ENCODE results near the gene NDUFC2. TPM values are rescaled to one million over a fixed set of nuclear protein-coding genes. Genes with fewer than 3 reads are reported as not detected.
"Not testable (repeated sequence)": the region's sequence is repeated elsewhere in the genome, so short reads cannot be mapped to it uniquely, and the experiment has no call there.

Gene NDUFC2
- total and polyA plus RNA-seq, 2 donors (not counting 1 experiment from before 2014, with no cell fraction given) = 49.0 to 65.0 TPM

GRCh38 chr11:78061088-78061920, 18.4 kb downstream of the NDUFC2 start:
- H4K20me1 ChIP-seq (ENCODE audit: control insufficient read depth, insufficient read depth, low read length, poor library complexity, severe bottlenecking) = no peaks in the 10 kb centered on the region
- H3K9me3 ChIP-seq (ENCODE audit: control extremely low read depth in 1 of 3, control insufficient read depth in 2 of 3, insufficient read depth in 1 of 3, low read length in 2 of 3) = no peaks in the 10 kb centered on the region
- DNase-seq (no peak), ATAC-seq (ENCODE audit: low read depth) (no peak)
- no peaks in the 10 kb centered on the region for H3K79me2 ChIP-seq (ENCODE audit: control insufficient read depth, insufficient read depth, low read length)
- H3K4me3 Mint-ChIP-seq = no peak overlapping the region
- no peaks in the 10 kb centered on the region for H3K9me3 Mint-ChIP-seq (ENCODE audit: insufficient read depth)
- no peaks in the 10 kb centered on the region for H3K4me1 ChIP-seq (ENCODE audit: control insufficient read depth in 2 of 2, insufficient read depth in 2 of 2, low read length in 2 of 2)
- H2AFZ ChIP-seq (ENCODE audit: insufficient read depth, low read depth, low read length, poor library complexity, severe bottlenecking) = no peak overlapping the region
- intact Hi-C loops (cut with micrococcal nuclease) = no loop called here
- H3K27me3 ChIP-seq (replicated peaks in 1 of 4; ENCODE audit: control extremely low read depth in 1 of 4, control insufficient read depth in 3 of 4, insufficient read depth in 4 of 4, low read length in 3 of 4) = no peaks in the 10 kb centered on the region
- H3K4me1 Mint-ChIP-seq = no peaks in the 10 kb centered on the region
- 100% methylated on average over 1 of the region's 4 CpGs for WGBS (ENCODE audit: insufficient coverage)
- POLR2A ChIA-PET = no interaction called here
- no peak overlapping the region for H3K27ac Mint-ChIP-seq
- H3K36me3 ChIP-seq (replicated peaks in 1 of 2; ENCODE audit: control extremely low read depth in 1 of 2, control insufficient read depth in 1 of 2, extremely low read depth in 1 of 2, insufficient read depth in 2 of 2, low read length in 1 of 2) = no peaks in the 10 kb centered on the region
- no peak overlapping the region for H3K4me3 ChIP-seq (ENCODE audit: control extremely low read depth in 1 of 5, extremely low read depth in 1 of 5, insufficient read depth in 1 of 5, low read depth in 2 of 5, low read length in 4 of 5)
- H3K4me2 ChIP-seq (replicated peaks; ENCODE audit: low read depth, low read length, poor library complexity, severe bottlenecking) = no peak overlapping the region
- TF ChIP-seq EZH2 (IDR thresholded peaks at IDR 0.05; ENCODE audit: borderline replicate concordance, insufficient read depth, low read depth, low read length, poor library complexity, severe bottlenecking) (no peak), CTCF (IDR thresholded peaks at IDR 0.05) (no peak)
- H3K27me3 Mint-ChIP-seq = no peaks in the 10 kb centered on the region
- CTCF ChIA-PET = interaction anchor here (2.0 kb wide), 1 partner anchor 16 kb away, joined by 6 read pairs; no protein-coding TSS in a partner anchor
- H3K9ac ChIP-seq (ENCODE audit: low read length) = no peak overlapping the region
- no peak overlapping the region for H3K27ac ChIP-seq (ENCODE audit: low read length in 2 of 2)

- WGBS (ENCODE audit: insufficient coverage) = 97% methylated on average over 5 of the region's 8 CpGs
- no peaks in the 10 kb centered on the region for H3K4me1 ChIP-seq (ENCODE audit: control insufficient read depth in 2 of 2, insufficient read depth in 2 of 2, low read length in 2 of 2)
- intact Hi-C loops (cut with micrococcal nuclease) = no loop called here
- H3K9ac ChIP-seq (ENCODE audit: low read length) = no peak overlapping the region
- Mint-ChIP-seq H3K27me3 (no peaks in the 10 kb centered on the region), H3K9me3 (ENCODE audit: insufficient read depth) (no peaks in the 10 kb centered on the region), H3K4me1 (no peaks in the 10 kb centered on the region), H3K27ac (no peak overlapping the region), H3K4me3 (no peak overlapping the region)
- H3K4me2 ChIP-seq (replicated peaks; ENCODE audit: low read depth, low read length, poor library complexity, severe bottlenecking) = no peak overlapping the region
- ChIA-PET CTCF (no interaction called here), POLR2A (no interaction called here)
- no peak for DNase-seq
- no peaks in the 10 kb centered on the region for H3K27me3 ChIP-seq (replicated peaks in 1 of 4; ENCODE audit: control extremely low read depth in 1 of 4, control insufficient read depth in 3 of 4, insufficient read depth in 4 of 4, low read length in 3 of 4)
- H3K4me3 ChIP-seq (ENCODE audit: control extremely low read depth in 1 of 5, extremely low read depth in 1 of 5, insufficient read depth in 1 of 5, low read depth in 2 of 5, low read length in 4 of 5) = no peak overlapping the region
- H3K27ac ChIP-seq (ENCODE audit: low read length in 2 of 2) = no peak overlapping the region
- no peak overlapping the region for H2AFZ ChIP-seq (ENCODE audit: insufficient read depth, low read depth, low read length, poor library complexity, severe bottlenecking)
- no peaks in the 10 kb centered on the region for H3K36me3 ChIP-seq (replicated peaks in 1 of 2; ENCODE audit: control extremely low read depth in 1 of 2, control insufficient read depth in 1 of 2, extremely low read depth in 1 of 2, insufficient read depth in 2 of 2, low read length in 1 of 2)
- no peaks in the 10 kb centered on the region for H3K9me3 ChIP-seq (ENCODE audit: control extremely low read depth in 1 of 3, control insufficient read depth in 2 of 3, insufficient read depth in 1 of 3, low read length in 2 of 3)
- H3K79me2 ChIP-seq (ENCODE audit: control insufficient read depth, insufficient read depth, low read length) = no peaks in the 10 kb centered on the region
- no peaks in the 10 kb centered on the region for H4K20me1 ChIP-seq (ENCODE audit: control insufficient read depth, insufficient read depth, low read length, poor library complexity, severe bottlenecking)
- no peak for ATAC-seq (ENCODE audit: low read depth)
- TF ChIP-seq EZH2 (IDR thresholded peaks at IDR 0.05; ENCODE audit: borderline replicate concordance, insufficient read depth, low read depth, low read length, poor library complexity, severe bottlenecking) (no peak), CTCF (IDR thresholded peaks at IDR 0.05) (no peak)
These were observed 19.1 kb downstream of the NDUFC2 start for GRCh38 chr11:78060533-78060932.

- intact Hi-C loops (cut with micrococcal nuclease); H3K27me3 ChIP-seq (replicated peaks in 1 of 4; ENCODE audit: control extremely low read depth in 1 of 4, control insufficient read depth in 3 of 4, insufficient read depth in 4 of 4, low read length in 3 of 4); H2AFZ ChIP-seq (ENCODE audit: insufficient read depth, low read depth, low read length, poor library complexity, severe bottlenecking); DNase-seq; H3K4me1 Mint-ChIP-seq; H4K20me1 ChIP-seq (ENCODE audit: control insufficient read depth, insufficient read depth, low read length, poor library complexity, severe bottlenecking); CTCF ChIA-PET; H3K27ac ChIP-seq (ENCODE audit: low read length in 2 of 2); H3K27ac Mint-ChIP-seq; POLR2A ChIA-PET; H3K4me1 ChIP-seq (ENCODE audit: control insufficient read depth in 2 of 2, insufficient read depth in 2 of 2, low read length in 2 of 2); H3K9me3 ChIP-seq (ENCODE audit: control extremely low read depth in 1 of 3, control insufficient read depth in 2 of 3, insufficient read depth in 1 of 3, low read length in 2 of 3); H3K4me3 ChIP-seq (ENCODE audit: control extremely low read depth in 1 of 5, extremely low read depth in 1 of 5, insufficient read depth in 1 of 5, low read depth in 2 of 5, low read length in 4 of 5); H3K9me3 Mint-ChIP-seq (ENCODE audit: insufficient read depth); H3K9ac ChIP-seq (ENCODE audit: low read length); H3K27me3 Mint-ChIP-seq; H3K4me2 ChIP-seq (replicated peaks; ENCODE audit: low read depth, low read length, poor library complexity, severe bottlenecking); H3K4me3 Mint-ChIP-seq; ATAC-seq (ENCODE audit: low read depth); H3K36me3 ChIP-seq (replicated peaks in 1 of 2; ENCODE audit: control extremely low read depth in 1 of 2, control insufficient read depth in 1 of 2, extremely low read depth in 1 of 2, insufficient read depth in 2 of 2, low read length in 1 of 2); H3K79me2 ChIP-seq (ENCODE audit: control insufficient read depth, insufficient read depth, low read length): not testable (repeated sequence)
- WGBS (ENCODE audit: insufficient coverage) = 91% methylated on average over 6 of the region's 9 CpGs
These were observed 19.8 kb downstream of the NDUFC2 start for GRCh38 chr11:78059749-78060328.

All from B cell (primary cell).